Measurements from ENCODE around the gene THSD1. TPM values are rescaled to one million over a fixed set of nuclear protein-coding genes. Genes with fewer than 3 reads are reported as not detected.
"Not testable (repeated sequence)": the region's sequence is repeated elsewhere in the genome, so short reads cannot be mapped to it uniquely, and the experiment has no call there.

Gene THSD1
- total and polyA plus RNA-seq, 2 donors: 7.3 to 15.1 TPM

DNA sequence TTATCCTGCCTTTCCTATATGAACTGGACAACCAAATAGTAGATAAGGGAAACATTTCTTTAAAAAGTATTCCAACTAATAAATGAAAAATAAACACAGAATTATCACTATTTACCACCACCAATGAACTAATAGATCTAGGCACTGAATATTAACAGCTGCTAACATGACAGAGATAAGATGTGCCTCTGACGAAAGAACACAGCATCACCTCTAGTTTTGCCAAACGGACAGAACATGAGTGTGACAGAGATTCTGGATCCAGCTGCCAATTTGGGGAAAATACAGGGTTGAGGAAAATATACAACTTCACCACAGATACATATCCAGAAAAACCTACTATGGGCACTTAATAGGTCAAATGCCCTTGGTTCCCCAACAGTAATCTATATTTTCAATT, 26.5 kb upstream of the THSD1 start:
- Histone ChIP-seq H3K36me3 (ENCODE audit: insufficient read depth) (peaks cover 5% of the 10 kb centered on the region), H3K27ac (ENCODE audit: low read depth) (no peak overlapping the region), H3K4me3 (ENCODE audit: low read depth, low read length) (no peak overlapping the region), H3K4me1 (ENCODE audit: insufficient read depth) (no peaks in the 10 kb centered on the region)
- no peak for DNase-seq (ENCODE audit: extremely low spot score)
- WGBS: 83% methylated on average over 2 of the region's 2 CpGs

DNA sequence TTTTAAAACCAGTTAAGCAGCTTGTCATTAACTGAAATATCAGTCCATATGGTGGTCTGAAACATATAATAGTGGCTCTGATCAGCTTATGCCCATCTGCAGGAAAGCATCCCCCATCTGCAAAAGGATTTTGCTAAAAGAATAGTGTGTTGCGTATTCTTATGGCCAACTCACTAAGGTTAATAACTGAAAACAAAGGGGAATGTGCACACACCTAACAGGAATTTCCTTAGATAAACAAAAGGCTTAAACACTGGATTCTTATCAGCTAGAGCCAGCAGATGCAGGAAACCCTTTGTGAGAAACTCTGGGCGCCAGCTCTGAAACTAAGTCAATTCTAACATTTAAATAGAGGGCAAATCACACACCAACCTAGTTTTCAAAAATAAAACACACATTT, 22.3 kb upstream of the THSD1 start:
- H3K4me3 ChIP-seq (ENCODE audit: low read depth, low read length): no peak overlapping the region
- 81% methylated on average over 2 of the region's 2 CpGs for WGBS
- no peak overlapping the region for H3K27ac ChIP-seq (ENCODE audit: low read depth)
- no peak for DNase-seq (ENCODE audit: extremely low spot score)
- H3K36me3 ChIP-seq (ENCODE audit: insufficient read depth): peaks cover 5% of the 10 kb centered on the region
- H3K4me1 ChIP-seq (ENCODE audit: insufficient read depth): no peaks in the 10 kb centered on the region

- Histone ChIP-seq H3K27ac (ENCODE audit: low read depth) (no peak overlapping the region), H3K36me3 (ENCODE audit: insufficient read depth) (peaks cover 2% of the 10 kb centered on the region), H3K4me1 (ENCODE audit: insufficient read depth) (no peaks in the 10 kb centered on the region), H3K4me3 (ENCODE audit: low read depth, low read length) (no peak overlapping the region)
- no peak for DNase-seq (ENCODE audit: extremely low spot score)
- 97% methylated on average over 3 of the region's 3 CpGs for whole genome bisulfite sequencing
These were observed 15.2 kb upstream of the THSD1 start for GRCh38 chr13:52421216-52421615.

- WGBS: 30% methylated on average over 1 of the region's 1 CpG
- Histone ChIP-seq H3K4me3 (ENCODE audit: low read depth, low read length) (no peak overlapping the region), H3K4me1 (ENCODE audit: insufficient read depth) (no peaks in the 10 kb centered on the region), H3K36me3 (ENCODE audit: insufficient read depth) (no peaks in the 10 kb centered on the region), H3K27ac (ENCODE audit: low read depth) (no peak overlapping the region)
- no peak for DNase-seq (ENCODE audit: extremely low spot score)
These were observed 13.1 kb upstream of the THSD1 start for GRCh38 chr13:52419080-52419479.

DNA sequence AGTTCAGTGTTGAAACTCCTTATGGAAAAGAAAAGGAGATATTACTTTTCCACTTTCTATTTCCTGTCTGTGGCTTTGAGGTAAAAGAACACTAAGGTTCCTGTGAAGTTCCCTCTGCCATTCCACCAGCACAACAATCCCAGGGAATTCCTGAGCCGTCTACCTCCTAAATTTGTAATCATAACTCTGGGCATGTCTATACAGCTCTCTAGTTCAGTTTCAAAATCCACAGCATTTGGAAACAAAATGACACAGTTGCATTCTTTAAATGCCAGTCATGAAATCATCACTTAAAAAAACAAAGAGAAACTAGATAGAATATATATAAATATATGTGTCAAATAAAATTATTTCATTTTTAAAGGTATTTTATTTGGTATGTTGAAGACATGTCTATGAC, 9.0 kb upstream of the THSD1 start:
- DNase-seq (ENCODE audit: extremely low spot score): no peak
- no peak overlapping the region for H3K27ac ChIP-seq (ENCODE audit: low read depth)
- H3K4me1 ChIP-seq (ENCODE audit: insufficient read depth): no peaks in the 10 kb centered on the region
- no peak overlapping the region for H3K4me3 ChIP-seq (ENCODE audit: low read depth, low read length)
- 62% methylated on average over 1 of the region's 1 CpG for WGBS
- no peaks in the 10 kb centered on the region for H3K36me3 ChIP-seq (ENCODE audit: insufficient read depth)

- H3K4me3 ChIP-seq (ENCODE audit: low read depth, low read length): no peak overlapping the region
- no peaks in the 10 kb centered on the region for H3K4me1 ChIP-seq (ENCODE audit: insufficient read depth)
- no peaks in the 10 kb centered on the region for H3K36me3 ChIP-seq (ENCODE audit: insufficient read depth)
- DNase-seq (ENCODE audit: extremely low spot score): no peak
- WGBS: 89% methylated on average over 1 of the region's 1 CpG
- no peak overlapping the region for H3K27ac ChIP-seq (ENCODE audit: low read depth)
These were observed 8.1 kb upstream of the THSD1 start for GRCh38 chr13:52414051-52414450.

DNA sequence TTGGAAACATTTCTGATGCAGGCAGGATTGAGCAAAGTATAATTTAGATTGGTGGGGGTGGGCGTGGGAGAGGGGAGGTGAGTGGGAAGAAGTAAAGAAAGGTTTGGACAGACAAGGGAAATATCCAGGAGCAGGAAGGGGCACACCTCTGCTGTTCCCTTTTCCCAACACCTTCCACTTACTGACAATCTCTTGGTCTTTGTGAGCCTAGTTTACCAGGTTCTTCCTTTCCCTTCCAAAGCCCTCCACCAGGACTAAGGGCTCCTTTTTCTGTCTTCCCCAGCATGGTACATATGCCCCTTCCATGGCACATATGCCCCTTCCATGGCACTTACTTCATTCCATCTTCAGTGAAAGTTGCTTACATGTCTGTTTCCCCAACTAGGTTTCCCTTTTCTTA, 6.2 kb upstream of the THSD1 start:
- Histone ChIP-seq H3K27ac (ENCODE audit: low read depth) (no peak overlapping the region), H3K4me1 (ENCODE audit: insufficient read depth) (no peaks in the 10 kb centered on the region), H3K4me3 (ENCODE audit: low read depth, low read length) (no peak overlapping the region), H3K36me3 (ENCODE audit: insufficient read depth) (no peaks in the 10 kb centered on the region)
- no peak for DNase-seq (ENCODE audit: extremely low spot score)
- WGBS: 90% methylated on average over 1 of the region's 1 CpG

DNA sequence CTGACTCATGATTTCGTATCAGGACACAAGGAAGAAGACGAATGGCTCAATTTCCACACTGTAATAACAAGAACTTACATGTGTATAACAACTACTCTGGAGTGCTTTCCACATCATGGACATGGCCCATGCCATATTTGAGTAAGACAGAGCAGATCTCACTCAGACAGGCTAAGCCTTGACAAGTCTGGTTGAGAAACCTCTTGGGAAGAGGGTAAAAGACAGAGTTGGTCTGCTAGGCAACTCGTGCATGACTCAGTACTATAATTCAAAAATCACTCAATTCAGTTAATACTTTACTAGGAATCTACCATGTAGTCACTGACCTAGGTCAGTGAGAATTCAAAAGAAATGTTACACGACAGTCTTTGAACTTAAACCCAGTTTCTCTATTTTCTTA, 5.7 kb upstream of the THSD1 start:
- DNase-seq (ENCODE audit: extremely low spot score): no peak
- 88% methylated on average over 4 of the region's 4 CpGs for WGBS
- Histone ChIP-seq H3K4me1 (ENCODE audit: insufficient read depth) (no peaks in the 10 kb centered on the region), H3K27ac (ENCODE audit: low read depth) (no peak overlapping the region), H3K4me3 (ENCODE audit: low read depth, low read length) (no peak overlapping the region), H3K36me3 (ENCODE audit: insufficient read depth) (no peaks in the 10 kb centered on the region)

DNA sequence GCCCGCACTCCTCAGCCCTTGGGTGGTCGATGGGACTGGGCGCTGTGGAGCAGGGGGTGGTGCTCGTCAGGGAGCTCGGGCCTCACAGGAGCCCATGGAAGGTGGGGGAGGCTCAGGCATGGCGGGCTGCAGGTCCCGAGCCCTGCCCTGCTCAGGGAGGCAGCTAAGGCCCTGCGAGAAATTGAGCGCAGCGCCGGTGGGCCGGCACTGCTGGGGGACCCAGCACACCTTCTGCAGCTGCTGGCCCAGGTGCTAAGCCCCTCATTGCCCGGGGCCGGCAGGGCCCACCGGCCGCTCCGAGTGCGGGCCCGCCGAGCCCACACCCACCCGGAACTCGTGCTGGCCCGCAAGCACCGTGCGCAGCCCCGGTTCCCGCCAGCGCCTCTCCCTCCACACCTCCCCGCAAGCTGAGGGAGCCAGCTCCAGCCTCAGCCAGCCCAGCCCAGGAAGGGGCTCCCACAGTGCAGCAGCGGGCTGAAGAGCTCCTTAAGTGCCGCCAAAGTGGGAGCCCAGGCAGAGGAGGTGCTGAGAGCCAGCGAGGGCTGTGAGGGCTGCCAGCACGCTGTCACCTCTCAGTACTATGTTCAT, 2.2 kb upstream of the THSD1 start:
- not testable (repeated sequence) for H3K27ac ChIP-seq (ENCODE audit: low read depth); H3K4me1 ChIP-seq (ENCODE audit: insufficient read depth); DNase-seq (ENCODE audit: extremely low spot score); H3K36me3 ChIP-seq (ENCODE audit: insufficient read depth); H3K4me3 ChIP-seq (ENCODE audit: low read depth, low read length)
- 96% methylated on average over 33 of the region's 33 CpGs for WGBS

GRCh38 chr13:52407436-52407835, 1.5 kb upstream of the THSD1 start:
- WGBS: 93% methylated on average over 12 of the region's 12 CpGs

GRCh38 chr13:52406629-52407028, 657 bp upstream of the THSD1 start:
- no peak overlapping the region for H3K27ac ChIP-seq (ENCODE audit: low read depth)
- H3K4me3 ChIP-seq (ENCODE audit: low read depth, low read length): no peak overlapping the region
- WGBS: 47% methylated on average over 4 of the region's 4 CpGs
- H3K4me1 ChIP-seq (ENCODE audit: insufficient read depth): no peaks in the 10 kb centered on the region
- no peak for DNase-seq (ENCODE audit: extremely low spot score)
- no peaks in the 10 kb centered on the region for H3K36me3 ChIP-seq (ENCODE audit: insufficient read depth)

More at GRCh38 chr13:52407436-52407835, 1.5 kb upstream of the THSD1 start:
- DNase-seq (ENCODE audit: extremely low spot score); H3K4me3 ChIP-seq (ENCODE audit: low read depth, low read length); H3K4me1 ChIP-seq (ENCODE audit: insufficient read depth); H3K36me3 ChIP-seq (ENCODE audit: insufficient read depth); H3K27ac ChIP-seq (ENCODE audit: low read depth): not testable (repeated sequence)

DNA sequence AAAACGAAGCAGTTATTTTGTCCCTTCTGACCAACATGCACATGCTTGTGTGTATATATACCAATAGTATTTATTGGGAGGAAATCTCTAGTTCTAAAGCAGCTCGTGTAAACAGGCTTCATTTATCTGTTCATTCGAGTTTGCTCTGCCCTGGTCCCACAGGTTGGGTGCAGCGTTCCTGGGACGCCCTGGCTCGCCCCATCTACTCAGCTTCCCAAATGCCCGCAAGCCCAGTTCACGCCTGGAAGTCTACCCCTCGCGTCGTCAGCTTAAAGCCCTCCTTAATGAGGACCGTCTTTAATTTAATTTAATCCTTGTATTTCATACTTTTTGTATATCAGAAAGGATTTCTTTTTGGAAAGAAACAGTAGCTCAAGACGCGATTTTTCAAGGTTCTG, 604 bp downstream of the THSD1 start:
- Histone ChIP-seq H3K27ac (ENCODE audit: low read depth) (no peak overlapping the region), H3K4me1 (ENCODE audit: insufficient read depth) (no peaks in the 10 kb centered on the region), H3K36me3 (ENCODE audit: insufficient read depth) (no peaks in the 10 kb centered on the region), H3K4me3 (ENCODE audit: low read depth, low read length) (peak overlapping the region; percentile 35)
- no peak for DNase-seq (ENCODE audit: extremely low spot score)
- WGBS: 8% methylated on average over 14 of the region's 14 CpGs

- no peaks in the 10 kb centered on the region for H3K36me3 ChIP-seq (ENCODE audit: insufficient read depth)
- DNase-seq (ENCODE audit: extremely low spot score): no peak
- no peaks in the 10 kb centered on the region for H3K4me1 ChIP-seq (ENCODE audit: insufficient read depth)
- H3K27ac ChIP-seq (ENCODE audit: low read depth): no peak overlapping the region
- no peak overlapping the region for H3K4me3 ChIP-seq (ENCODE audit: low read depth, low read length)
- 82% methylated on average over 1 of the region's 1 CpG for WGBS
These were observed 6.3 kb downstream of the THSD1 start for GRCh38 chr13:52399708-52400107.

GRCh38 chr13:52399046-52399445, 6.9 kb downstream of the THSD1 start:
- no peak overlapping the region for H3K4me3 ChIP-seq (ENCODE audit: low read depth, low read length)
- H3K36me3 ChIP-seq (ENCODE audit: insufficient read depth): no peaks in the 10 kb centered on the region
- WGBS: 42% methylated on average over 2 of the region's 2 CpGs
- no peaks in the 10 kb centered on the region for H3K4me1 ChIP-seq (ENCODE audit: insufficient read depth)
- no peak overlapping the region for H3K27ac ChIP-seq (ENCODE audit: low read depth)
- DNase-seq (ENCODE audit: extremely low spot score): no peak

GRCh38 chr13:52395704-52396103, 10.3 kb downstream of the THSD1 start:
- WGBS: 89% methylated on average over 4 of the region's 4 CpGs
- H3K27ac ChIP-seq (ENCODE audit: low read depth): no peak overlapping the region
- H3K4me1 ChIP-seq (ENCODE audit: insufficient read depth): no peaks in the 10 kb centered on the region
- no peak overlapping the region for H3K4me3 ChIP-seq (ENCODE audit: low read depth, low read length)
- DNase-seq (ENCODE audit: extremely low spot score): no peak
- no peaks in the 10 kb centered on the region for H3K36me3 ChIP-seq (ENCODE audit: insufficient read depth)
